ENCODE data around the gene COX5A.

- TF ChIP-seq POLR2A (IDR thresholded peaks at IDR 0.05) (no peak), EP300 (IDR thresholded peaks at IDR 0.05) (no peak), CTCF (IDR thresholded peaks at IDR 0.05) (no peak)
These were observed 23.2 kb upstream of the COX5A start for GRCh38 chr15:74960995-74961588.
